Measurements from ENCODE around the gene ZNF462. TPM values are rescaled to one million over a fixed set of nuclear protein-coding genes. Genes with fewer than 3 reads are reported as not detected.

Gene ZNF462
- total RNA-seq, 2 experiments from 2014 or later, result 0.61 to 0.64 TPM

DNA sequence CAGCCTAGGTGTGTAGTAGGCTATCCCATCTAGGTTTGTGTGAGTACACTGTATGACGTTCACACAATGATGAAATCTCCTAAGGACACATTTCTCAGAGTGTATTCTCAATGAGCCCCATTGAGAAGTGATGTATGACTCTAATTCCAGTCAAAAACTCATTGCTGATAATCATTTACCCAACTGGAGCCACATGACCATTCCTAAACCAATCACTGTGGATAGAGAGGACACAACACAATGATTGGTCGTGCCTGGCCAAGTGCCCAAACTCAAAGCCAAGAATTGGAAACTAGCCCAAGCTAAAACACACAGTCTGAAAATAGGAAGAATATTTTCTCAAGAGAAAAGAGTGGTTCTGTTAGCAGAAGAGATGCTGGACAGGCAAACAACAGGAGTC is 191.2 kb downstream of the ZNF462 start:
- no peak for DNase-seq
- Mint-ChIP-seq H3K36me3 (no peaks in the 10 kb centered on the region), H3K9me3 (no peaks in the 10 kb centered on the region), H3K4me3 (no peak overlapping the region), H3K27me3 (no peaks in the 10 kb centered on the region), H3K4me1 (ENCODE audit: low read depth) (no peaks in the 10 kb centered on the region), H3K27ac (no peak overlapping the region)
- CTCF ChIA-PET, result no interaction called here
- POLR2A ChIA-PET, result no interaction called here
- intact Hi-C loops (cut with micrococcal nuclease), result no loop called here

DNA sequence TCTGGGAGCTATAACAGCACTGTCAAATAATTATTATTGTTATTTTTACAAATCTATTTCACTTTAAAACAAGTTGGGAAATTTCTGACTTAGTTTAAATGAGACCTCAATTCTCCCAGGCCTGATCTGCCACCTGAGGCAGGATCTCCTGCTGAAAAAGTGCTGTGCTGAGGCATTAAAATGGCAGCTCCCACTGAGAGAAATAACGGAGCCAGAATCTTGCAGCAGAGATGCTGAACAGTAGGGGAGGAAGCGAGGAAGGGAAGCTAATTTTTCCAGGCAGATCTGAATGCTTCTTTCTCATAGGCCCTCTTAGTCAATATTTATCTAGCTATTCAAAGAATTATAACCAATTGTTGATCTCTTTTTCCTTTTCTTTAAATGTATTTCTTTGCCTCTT is 196.3 kb downstream of the ZNF462 start:
- ChIA-PET CTCF (no interaction called here), POLR2A (no interaction called here)
- H3K36me3 Mint-ChIP-seq, result no peaks in the 10 kb centered on the region

DNA sequence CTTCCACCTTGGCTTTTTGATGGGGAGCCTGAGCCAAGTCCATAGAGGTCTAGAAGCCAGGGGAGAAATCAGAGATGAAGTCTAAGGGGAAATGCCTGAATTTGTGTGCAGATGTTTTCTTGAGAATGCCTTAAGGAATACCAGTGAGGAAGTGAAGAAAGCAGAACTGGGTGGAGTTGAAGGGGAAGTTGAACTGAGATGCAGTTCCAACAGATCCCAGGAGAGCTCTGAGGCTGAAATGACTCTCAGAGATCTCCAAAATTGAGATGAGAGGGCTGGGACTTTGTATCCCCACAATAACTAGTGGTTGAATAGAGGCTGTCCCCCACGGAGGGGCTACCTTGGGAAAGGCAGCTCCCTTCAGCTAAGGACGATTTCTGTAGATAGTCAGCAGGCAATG is 197.1 kb downstream of the ZNF462 start:
- no peaks in the 10 kb centered on the region for H3K4me1 Mint-ChIP-seq (ENCODE audit: low read depth)
- H3K27me3 Mint-ChIP-seq, result no peaks in the 10 kb centered on the region
- POLR2A ChIA-PET, result no interaction called here
- no peak for DNase-seq
- CTCF ChIA-PET, result no interaction called here
- no peak overlapping the region for H3K27ac Mint-ChIP-seq
- H3K36me3 Mint-ChIP-seq, result no peaks in the 10 kb centered on the region
- intact Hi-C loops (cut with micrococcal nuclease), result no loop called here
- no peak overlapping the region for H3K4me3 Mint-ChIP-seq
- H3K9me3 Mint-ChIP-seq, result no peaks in the 10 kb centered on the region

More for the DNA sequence above, 196.3 kb downstream of the ZNF462 start:
- no peak overlapping the region for H3K4me3 Mint-ChIP-seq
- no peaks in the 10 kb centered on the region for H3K9me3 Mint-ChIP-seq
- no peak for DNase-seq
- H3K4me1 Mint-ChIP-seq (ENCODE audit: low read depth), result no peaks in the 10 kb centered on the region
- intact Hi-C loops (cut with micrococcal nuclease), result no loop called here
- H3K27ac Mint-ChIP-seq, result no peak overlapping the region
- no peaks in the 10 kb centered on the region for H3K27me3 Mint-ChIP-seq

Data from activated CD4-positive, alpha-beta memory T cell treated with anti-CD3 and anti-CD28 coated beads for 36 hours (primary cell).